ENCODE results near the gene FOXD2.

DNA sequence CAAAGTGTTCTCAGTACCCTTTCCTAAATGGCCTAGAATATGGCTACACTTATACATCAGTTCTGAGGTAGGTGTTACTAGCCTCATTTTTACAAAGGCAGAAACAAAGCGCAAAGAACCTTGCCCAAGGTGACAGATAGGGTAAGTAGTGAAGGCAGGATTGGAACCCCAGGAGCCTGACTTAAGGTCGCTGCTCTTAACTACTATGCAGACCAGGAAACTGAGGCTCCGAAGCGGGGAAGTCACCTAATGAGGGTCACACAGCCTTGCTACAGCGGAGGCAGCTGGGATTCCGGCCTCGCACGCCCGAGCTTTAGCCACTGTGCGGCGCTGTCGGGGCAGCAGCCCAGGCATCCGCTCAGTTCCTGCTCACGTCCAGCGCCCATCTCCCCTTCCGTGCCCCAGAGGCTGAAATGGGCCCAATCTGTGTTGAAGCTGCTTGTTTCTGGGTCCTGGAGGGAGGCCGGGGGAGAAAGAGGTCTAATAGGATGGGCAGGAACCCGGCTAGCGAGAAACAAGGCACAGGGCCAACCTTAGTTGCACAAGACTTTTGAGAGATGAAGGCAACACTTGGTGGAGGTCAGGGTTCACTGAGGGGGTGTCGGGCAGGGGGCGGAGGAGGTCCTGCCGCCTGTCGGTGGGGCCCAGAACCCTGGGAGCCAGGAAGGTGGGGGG, 1.4 kb upstream of the FOXD2 start:
- TF ChIP-seq, protein P1, sequence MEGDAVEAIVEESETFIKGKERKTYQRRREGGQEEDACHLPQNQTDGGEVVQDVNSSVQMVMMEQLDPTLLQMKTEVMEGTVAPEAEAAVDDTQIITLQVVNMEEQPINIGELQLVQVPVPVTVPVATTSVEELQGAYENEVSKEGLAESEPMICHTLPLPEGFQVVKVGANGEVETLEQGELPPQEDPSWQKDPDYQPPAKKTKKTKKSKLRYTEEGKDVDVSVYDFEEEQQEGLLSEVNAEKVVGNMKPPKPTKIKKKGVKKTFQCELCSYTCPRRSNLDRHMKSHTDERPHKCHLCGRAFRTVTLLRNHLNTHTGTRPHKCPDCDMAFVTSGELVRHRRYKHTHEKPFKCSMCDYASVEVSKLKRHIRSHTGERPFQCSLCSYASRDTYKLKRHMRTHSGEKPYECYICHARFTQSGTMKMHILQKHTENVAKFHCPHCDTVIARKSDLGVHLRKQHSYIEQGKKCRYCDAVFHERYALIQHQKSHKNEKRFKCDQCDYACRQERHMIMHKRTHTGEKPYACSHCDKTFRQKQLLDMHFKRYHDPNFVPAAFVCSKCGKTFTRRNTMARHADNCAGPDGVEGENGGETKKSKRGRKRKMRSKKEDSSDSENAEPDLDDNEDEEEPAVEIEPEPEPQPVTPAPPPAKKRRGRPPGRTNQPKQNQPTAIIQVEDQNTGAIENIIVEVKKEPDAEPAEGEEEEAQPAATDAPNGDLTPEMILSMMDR (IDR thresholded peaks at IDR 0.05): peak; percentile 78 to 87 (median 81)
- no peak for TF ChIP-seq POLR2A (IDR thresholded peaks at IDR 0.05)
